H9 (cell line): Measurements from ENCODE around the gene SATB1. TPM values are rescaled to one million over a fixed set of nuclear protein-coding genes. Genes with fewer than 3 reads are reported as not detected.

Source experiments
- DNase-seq: peaks from one replicate; pipeline ENCODE4 v3.0.0-alpha.2; 2017
- H2AFZ ChIP-seq: one replicate; pipeline ENCODE4 v1.6.1; 2013; ENCODE audit warnings: mild to moderate bottlenecking, low read length, control low read depth, moderate library complexity
- H2AK5ac ChIP-seq: 2 replicates; pipeline ENCODE4 v1.6.1; 2013; ENCODE audit warnings: low read length, control low read depth, mixed read lengths; ENCODE audit not compliant: insufficient read length
- H2BK120ac ChIP-seq: one replicate; pipeline ENCODE4 v1.6.1; 2013; ENCODE audit warnings: low read depth, mild to moderate bottlenecking, low read length, control low read depth, inconsistent platforms; ENCODE audit not compliant: poor library complexity, severe bottlenecking
- H2BK12ac ChIP-seq: 2 replicates; pipeline ENCODE4 v1.6.1; 2013; ENCODE audit warnings: low read length, control low read depth, mixed read lengths, low read depth; ENCODE audit not compliant: insufficient read length
- H2BK15ac ChIP-seq: 2 replicates; pipeline ENCODE4 v1.6.1; 2013; ENCODE audit warnings: low read depth, low read length, control low read depth
- H2BK20ac ChIP-seq: one replicate; pipeline ENCODE4 v1.6.1; 2013; ENCODE audit warnings: low read depth, mild to moderate bottlenecking, low read length, control low read depth, inconsistent platforms; ENCODE audit not compliant: poor library complexity, severe bottlenecking
- H2BK5ac ChIP-seq: 2 replicates; pipeline ENCODE4 v1.6.1; 2013; ENCODE audit warnings: low read length, control low read depth, mixed read lengths; ENCODE audit not compliant: insufficient read length
- H3K14ac ChIP-seq: 2 replicates; pipeline ENCODE4 v1.6.1; 2013; ENCODE audit warnings: low read length, control low read depth; ENCODE audit not compliant: insufficient read depth
- H3K18ac ChIP-seq: 2 replicates; pipeline ENCODE4 v1.6.1; 2013; ENCODE audit warnings: low read depth, mild to moderate bottlenecking, mixed read lengths, low read length, control low read depth; ENCODE audit not compliant: insufficient read length
- H3K23ac ChIP-seq: 2 replicates; pipeline ENCODE4 v1.6.1; 2013; ENCODE audit warnings: low read length, control low read depth, mixed read lengths, low read depth; ENCODE audit not compliant: insufficient read length
- H3K23me2 ChIP-seq: 2 replicates; pipeline ENCODE4 v1.6.1; 2013; ENCODE audit warnings: low read depth, mild to moderate bottlenecking, mixed read lengths, low read length, control low read depth; ENCODE audit not compliant: insufficient read length, poor library complexity, severe bottlenecking
- H3K27ac ChIP-seq: 2 replicates; pipeline ENCODE4 v1.5.1; 2013; ENCODE audit warnings: low read length, control low read depth, mixed read lengths, low read depth; ENCODE audit not compliant: insufficient read length
- H3K27me3 ChIP-seq: 2 replicates; pipeline ENCODE4 v1.6.1; 2013; ENCODE audit warnings: low read length, control low read depth, inconsistent platforms; ENCODE audit not compliant: insufficient read depth
- H3K4ac ChIP-seq: 2 replicates; pipeline ENCODE4 v1.6.1; 2013; ENCODE audit warnings: low read depth, mild to moderate bottlenecking, control low read depth, inconsistent platforms, low read length, moderate library complexity
- H3K4me1 ChIP-seq: 2 replicates; pipeline ENCODE4 v1.6.1; 2013; ENCODE audit warnings: low read length, control low read depth, inconsistent platforms; ENCODE audit not compliant: insufficient read depth
- H3K4me2 ChIP-seq: 2 replicates; pipeline ENCODE4 v1.6.1; 2013; ENCODE audit warnings: low read length, control low read depth, mixed read lengths; ENCODE audit not compliant: insufficient read length, insufficient read depth
- H3K56ac ChIP-seq: 2 replicates; pipeline ENCODE4 v1.6.1; 2013; ENCODE audit warnings: low read depth, mild to moderate bottlenecking, mixed read lengths, low read length, control low read depth; ENCODE audit not compliant: insufficient read length
- H3K79me1 ChIP-seq: 2 replicates; pipeline ENCODE4 v1.6.1; 2013; ENCODE audit warnings: low read depth, mild to moderate bottlenecking, moderate library complexity, low read length, control low read depth, inconsistent platforms; ENCODE audit not compliant: insufficient read depth, poor library complexity, severe bottlenecking
- H3K79me2 ChIP-seq: 2 replicates; pipeline ENCODE4 v1.6.1; 2013; ENCODE audit warnings: low read length, control low read depth, inconsistent platforms; ENCODE audit not compliant: insufficient read depth
- H3K9ac ChIP-seq: 2 replicates; pipeline ENCODE4 v1.6.1; 2013; ENCODE audit warnings: low read length, control low read depth, mixed read lengths; ENCODE audit not compliant: insufficient read length; ENCODE audit errors: extremely low read depth
- H3K9me3 ChIP-seq: one replicate; pipeline ENCODE4 v1.6.1; 2013; ENCODE audit warnings: low read depth, low read length, inconsistent platforms; ENCODE audit not compliant: control insufficient read depth
- H3T11ph ChIP-seq: one replicate; pipeline ENCODE4 v1.6.1; 2013; ENCODE audit warnings: mild to moderate bottlenecking, low read length, control low read depth, inconsistent platforms
- H4K20me1 ChIP-seq: one replicate; pipeline ENCODE4 v1.6.1; 2013; ENCODE audit not compliant: control insufficient read depth, insufficient read length, insufficient read depth
- H4K5ac ChIP-seq: 2 replicates; pipeline ENCODE4 v1.6.1; 2013; ENCODE audit warnings: low read depth, mild to moderate bottlenecking, mixed read lengths, low read length, control low read depth; ENCODE audit not compliant: insufficient read length
- H4K8ac ChIP-seq: replicated peaks from 2 replicates; pipeline ENCODE4 v1.6.1; 2013; ENCODE audit warnings: low read length, control low read depth, mixed read lengths, low read depth; ENCODE audit not compliant: insufficient read length
- H4K91ac ChIP-seq: 2 replicates; pipeline ENCODE4 v1.6.1; 2013; ENCODE audit warnings: low read depth, mild to moderate bottlenecking, moderate library complexity, mixed read lengths, low read length, control low read depth; ENCODE audit not compliant: insufficient read length
- H3K27ac Mint-ChIP-seq, 3 experiments: 2 replicates in 2 of 3; 3 replicates in 1 of 3; pipeline ENCODE4 v1.8.0; 2020 to 2021; ENCODE audit warnings: mixed read lengths in 3 of 3, mild to moderate bottlenecking in 1 of 3, moderate library complexity in 1 of 3
- H3K27me3 Mint-ChIP-seq: 2 replicates; pipeline ENCODE4 v1.8.0; 2021; ENCODE audit warnings: low read depth, mild to moderate bottlenecking, moderate library complexity, mixed read lengths
- H3K36me3 Mint-ChIP-seq, 3 experiments: 2 replicates in 2 of 3; 3 replicates in 1 of 3; pipeline ENCODE4 v1.8.0; 2020 to 2021; ENCODE audit warnings: low read depth in 3 of 3, mixed read lengths in 3 of 3; ENCODE audit not compliant: insufficient read depth in 1 of 3
- H3K4me1 Mint-ChIP-seq, 2 experiments: 2 replicates each; pipeline ENCODE4 v1.8.0; 2020; ENCODE audit warnings: mixed read lengths in 2 of 2
- H3K4me3 Mint-ChIP-seq, 2 experiments: 2 replicates in 1 of 2; 3 replicates in 1 of 2; pipeline ENCODE4 v1.8.0; 2020 to 2021; ENCODE audit warnings: mild to moderate bottlenecking in 2 of 2, mixed read lengths in 2 of 2, moderate library complexity in 1 of 2
- H3K9me3 Mint-ChIP-seq, 2 experiments: 2 replicates in 1 of 2; 3 replicates in 1 of 2; pipeline ENCODE4 v1.8.0; 2020; ENCODE audit warnings: mild to moderate bottlenecking in 2 of 2, mixed read lengths in 2 of 2, moderate library complexity in 1 of 2
- CTCF ChIP-seq: fragments of 200-600 bp; sonication (generic); conservative IDR thresholded peaks from 3 replicates; pipeline ENCODE4 v1.8.0; 2021; ENCODE audit warnings: antibody characterized with exemption, mild to moderate bottlenecking
- WGBS: extraction: QIAGEN DNeasy Blood & Tissue Kit; methylation state at CpG from one replicate; pipeline ENCODE4 v1.1.7; 2013; ENCODE audit warnings: missing lambda C conversion rate, low lambda C conversion rate, mixed read lengths; ENCODE audit not compliant: insufficient read length; ENCODE audit errors: extremely low coverage; 5-methylcytosine and 5-hydroxymethylcytosine counted together
- total RNA-seq: library from RNA; stranded (reverse); gene quantifications from 2 replicates; pipeline ENCODE4 v1.2.1, GENCODE V29; 2021

SATB1 gene
- total RNA-seq, 1 experiment from 2014 or later: 30.7 TPM

- Histone ChIP-seq H2BK20ac (no peak overlapping the region), H4K91ac (no peak overlapping the region), H4K20me1 (no peaks in the 10 kb centered on the region), H2BK12ac (no peak overlapping the region), H2BK15ac (no peak overlapping the region), H4K5ac (no peak overlapping the region), H3K9ac (no peak overlapping the region), H2BK5ac (no peak overlapping the region), H3K18ac (no peak overlapping the region), H3K56ac (no peak overlapping the region), H2AFZ (no peak overlapping the region), H3T11ph (no peak overlapping the region), H4K8ac (no peak overlapping the region), H2AK5ac (no peak overlapping the region), H2BK120ac (no peak overlapping the region), H3K23me2 (no peaks in the 10 kb centered on the region), H3K4me1 (no peaks in the 10 kb centered on the region; the same call in 1 of the 2 replicates), H3K79me1 (no peaks in the 10 kb centered on the region), H3K14ac (no peak overlapping the region), H3K27ac (no peak overlapping the region), H3K27me3 (no peaks in the 10 kb centered on the region), H3K4me2 (no peak overlapping the region), H3K9me3 (no peaks in the 10 kb centered on the region), H3K23ac (no peak overlapping the region), H3K4ac (no peak overlapping the region), H3K79me2 (no peaks in the 10 kb centered on the region)
- peak overlapping the region in 1 of 3 experiments; percentile 78; a peak in 1 of 7 replicates for H3K27ac Mint-ChIP-seq
- TF ChIP-seq CTCF: no peak
- H3K36me3 Mint-ChIP-seq: peaks cover 6 to 11% (median 8%) of the 10 kb centered on the region in 3 experiments; a peak in 5 of 7 replicates
- no peak overlapping the region for H3K4me3 Mint-ChIP-seq
- DNase-seq: no peak
- H3K9me3 Mint-ChIP-seq: no peaks in the 10 kb centered on the region
- no CpG with 5 or more reads among the region's 5 CpGs for WGBS
- H3K27me3 Mint-ChIP-seq: no peaks in the 10 kb centered on the region
- peaks cover 46 to 49% of the 10 kb centered on the region in 2 experiments for H3K4me1 Mint-ChIP-seq
Measured at GRCh38 chr3:18354701-18355100, 70.4 kb downstream of the SATB1 start.
